Activated effector memory CD4-positive, alpha-beta T cell treated with anti-CD3 and anti-CD28 coated beads, Interleukin-2, amount 50 U/mL, for 16 hours (primary cell): Measurements from ENCODE around the gene THSD7A.

Experiments used
- DNase-seq: peaks from one replicate; pipeline ENCODE4 v3.0.0-alpha.2; 2020

Gene THSD7A

GRCh38 chr7:11747715-11748485 is 84.1 kb downstream of the THSD7A start:
- DNase-seq, result no peak

GRCh38 chr7:11746591-11746990 is 85.4 kb downstream of the THSD7A start:
- no peak for DNase-seq

- no peak for DNase-seq
Observed at GRCh38 chr7:11743548-11743947, 88.5 kb downstream of the THSD7A start.

- DNase-seq, result no peak
Observed at GRCh38 chr7:11743016-11743415, 89.0 kb downstream of the THSD7A start.

- no peak for DNase-seq
Observed at GRCh38 chr7:11742496-11742895, 89.5 kb downstream of the THSD7A start.

- DNase-seq, result no peak
Observed at GRCh38 chr7:11737723-11738122, 94.3 kb downstream of the THSD7A start.

GRCh38 chr7:11732207-11732606 is 99.8 kb downstream of the THSD7A start:
- no peak for DNase-seq

GRCh38 chr7:11730725-11731124 is 101.3 kb downstream of the THSD7A start:
- no peak for DNase-seq

- DNase-seq, result no peak
Observed at GRCh38 chr7:11727864-11728263, 104.1 kb downstream of the THSD7A start.

GRCh38 chr7:11726794-11727155 is 105.2 kb downstream of the THSD7A start:
- DNase-seq, result no peak

- no peak for DNase-seq
Observed at GRCh38 chr7:11726001-11726793, 105.8 kb downstream of the THSD7A start.

- DNase-seq, result no peak
Observed at GRCh38 chr7:11716185-11716584, 115.8 kb downstream of the THSD7A start.

- no peak for DNase-seq
Observed at GRCh38 chr7:11714676-11715075, 117.3 kb downstream of the THSD7A start.

GRCh38 chr7:11714205-11714604 is 117.8 kb downstream of the THSD7A start:
- no peak for DNase-seq

GRCh38 chr7:11713352-11713751 is 118.6 kb downstream of the THSD7A start:
- DNase-seq, result no peak

GRCh38 chr7:11710377-11710776 is 121.6 kb downstream of the THSD7A start:
- DNase-seq, result no peak

GRCh38 chr7:11709196-11709595 is 122.8 kb downstream of the THSD7A start:
- no peak for DNase-seq

- no peak for DNase-seq
Observed at GRCh38 chr7:11707606-11708193, 124.3 kb downstream of the THSD7A start.

- no peak for DNase-seq
Observed at GRCh38 chr7:11706666-11707605, 125.1 kb downstream of the THSD7A start.

- no peak for DNase-seq
Observed at GRCh38 chr7:11703829-11704228, 128.2 kb downstream of the THSD7A start.

GRCh38 chr7:11702938-11703337 is 129.1 kb downstream of the THSD7A start:
- no peak for DNase-seq

- DNase-seq, result no peak
Observed at GRCh38 chr7:11701829-11702560, 130.0 kb downstream of the THSD7A start.
